GM08714 (cell line): ENCODE results near the gene RRP1B.

Experiments used
- H3K4me3 ChIP-seq: fragments of 200-500 bp; sonication (Bioruptor generic); 2 replicates; pipeline ENCODE4 v1.5.1; 2014; ENCODE audit warnings: mild to moderate bottlenecking, low read length, inconsistent platforms
- ZNF274 ChIP-seq: IDR thresholded peaks from 2 replicates; pipeline ENCODE4 v1.6.1; 2012; ENCODE audit warnings: mild to moderate bottlenecking, low read depth, low read length

RRP1B gene

DNA sequence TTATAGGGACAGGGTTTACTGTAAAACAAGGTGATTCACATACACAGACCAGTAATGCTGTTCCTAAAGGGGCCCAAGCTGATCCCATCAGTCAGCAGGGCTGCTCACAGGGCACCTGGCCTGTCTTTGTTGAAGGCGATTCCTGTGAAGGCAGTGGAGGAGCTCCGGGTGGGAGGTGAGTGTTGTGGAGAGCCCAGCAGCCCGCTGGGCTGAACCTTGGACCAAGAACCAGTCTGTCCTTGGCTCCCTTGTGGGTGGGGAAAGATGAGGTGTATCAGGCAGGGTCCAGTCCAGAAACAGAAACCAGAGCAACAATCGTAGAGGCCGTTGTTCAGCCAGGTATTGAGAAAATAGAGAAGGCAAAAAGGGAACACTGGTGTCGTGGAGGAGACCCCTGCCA lies 72.1 kb downstream of the RRP1B start:
- no peak overlapping the region for H3K4me3 ChIP-seq
- TF ChIP-seq ZNF274 = no peak

DNA sequence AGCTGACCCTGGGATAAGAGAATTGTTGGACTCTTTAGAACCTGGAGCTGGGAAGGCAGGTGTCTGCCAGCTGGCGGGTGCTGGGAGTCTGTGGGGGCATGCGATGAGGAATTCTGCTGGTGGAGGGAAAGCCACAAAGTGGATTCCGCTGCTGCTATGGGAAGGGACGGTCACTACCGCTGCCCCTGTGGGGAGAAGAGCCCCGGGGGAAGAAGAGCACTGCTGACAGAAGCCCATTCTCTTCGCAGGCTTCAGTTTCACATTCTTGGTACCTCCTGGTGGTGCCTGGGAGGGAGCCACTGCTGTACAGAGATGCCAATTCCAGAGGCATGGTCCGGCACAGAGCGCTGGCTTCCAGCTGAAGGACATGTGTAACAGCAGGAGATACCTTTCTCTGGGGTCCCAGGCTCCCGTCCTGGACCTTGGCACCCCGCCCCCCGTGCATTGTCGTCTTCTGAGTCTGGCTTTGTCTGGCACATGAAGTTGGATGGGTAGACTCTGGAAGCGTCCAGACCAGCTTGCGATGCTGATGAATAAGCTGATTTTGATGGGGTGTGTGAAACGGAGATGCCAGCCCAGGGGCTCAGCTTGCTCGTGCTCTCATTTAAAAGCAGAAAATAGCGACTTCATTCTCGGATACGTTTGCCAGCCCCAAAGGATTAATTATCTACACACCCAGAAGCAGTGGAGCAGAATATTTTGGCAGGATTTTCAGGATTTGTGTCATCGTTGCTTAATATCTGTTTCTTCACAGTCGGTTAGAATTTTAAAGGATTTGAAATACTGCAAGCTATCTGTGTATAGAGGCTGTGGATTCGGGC lies 72.7 kb downstream of the RRP1B start:
- TF ChIP-seq ZNF274 = no peak
- H3K4me3 ChIP-seq = no peak overlapping the region

- H3K4me3 ChIP-seq = no peak overlapping the region
- no peak for TF ChIP-seq ZNF274
These were observed 73.7 kb downstream of the RRP1B start for GRCh38 chr21:43733060-43733459.

DNA sequence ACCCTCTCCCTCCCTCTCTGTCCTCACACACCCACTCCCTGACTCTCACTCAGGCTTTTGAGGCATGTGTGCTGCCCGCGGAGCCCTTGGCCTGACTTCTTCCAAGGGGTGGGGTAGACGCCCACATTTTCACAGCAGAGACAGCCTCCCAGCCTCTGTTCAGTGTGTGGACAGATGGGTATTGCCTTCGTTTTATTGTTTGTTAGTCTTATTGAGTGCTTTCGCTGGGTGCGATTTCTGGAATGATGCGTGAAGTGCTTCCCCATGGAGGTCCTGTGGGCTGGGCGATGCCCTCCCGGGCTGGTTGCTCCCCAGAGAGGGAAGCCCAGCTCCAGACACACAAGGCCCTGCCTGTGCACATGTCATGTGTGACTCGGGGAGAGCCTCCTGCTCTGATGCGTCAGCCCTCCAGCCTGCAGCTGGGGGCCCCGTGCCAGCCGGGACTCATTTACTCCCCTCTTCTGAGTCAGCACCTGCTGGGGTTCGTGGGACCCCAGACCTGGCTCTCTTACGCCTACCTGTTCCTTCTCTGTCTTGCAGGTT lies 74.2 kb downstream of the RRP1B start:
- no peak for TF ChIP-seq ZNF274
- no peak overlapping the region for H3K4me3 ChIP-seq

DNA sequence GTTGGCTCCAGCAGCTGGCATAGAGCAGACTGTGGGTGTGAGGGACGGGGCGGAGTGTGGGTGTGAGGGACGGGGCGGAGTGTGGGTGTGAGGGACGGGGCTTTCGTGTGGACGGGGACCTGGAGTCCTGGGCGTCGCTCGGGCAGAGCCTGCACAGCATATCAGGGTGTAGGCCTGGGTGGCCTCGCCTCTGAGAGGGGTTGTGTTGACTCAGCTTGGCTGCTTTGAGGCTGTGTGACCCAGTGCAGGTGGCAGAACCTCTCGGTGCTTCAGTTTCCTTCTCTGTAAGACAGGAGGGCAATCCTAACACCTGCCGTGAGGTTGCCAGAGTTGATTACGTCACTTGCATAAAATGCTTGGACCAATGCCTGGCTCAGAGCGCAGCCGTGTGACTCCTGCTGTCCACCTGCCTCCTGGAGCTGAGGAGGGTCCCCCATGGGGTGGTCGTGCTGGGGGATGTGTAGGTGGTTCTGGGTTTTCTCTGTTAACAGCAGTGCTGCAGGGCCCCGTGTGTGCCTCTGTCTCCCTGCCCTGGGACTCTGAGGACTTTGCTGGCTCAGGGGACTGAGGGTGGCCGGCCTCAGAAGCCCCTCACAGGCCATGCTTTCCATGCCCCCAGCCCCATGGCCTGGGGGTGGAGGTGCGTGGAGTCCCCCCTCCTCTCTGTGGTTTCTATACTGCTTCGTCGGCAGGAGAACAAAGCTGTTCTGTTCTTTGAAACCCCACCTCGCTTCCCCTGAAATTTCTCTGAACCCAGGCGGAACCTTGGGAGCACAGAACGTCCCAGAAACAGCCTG lies 75.0 kb downstream of the RRP1B start:
- TF ChIP-seq ZNF274 = no peak
- H3K4me3 ChIP-seq = no peak overlapping the region

DNA sequence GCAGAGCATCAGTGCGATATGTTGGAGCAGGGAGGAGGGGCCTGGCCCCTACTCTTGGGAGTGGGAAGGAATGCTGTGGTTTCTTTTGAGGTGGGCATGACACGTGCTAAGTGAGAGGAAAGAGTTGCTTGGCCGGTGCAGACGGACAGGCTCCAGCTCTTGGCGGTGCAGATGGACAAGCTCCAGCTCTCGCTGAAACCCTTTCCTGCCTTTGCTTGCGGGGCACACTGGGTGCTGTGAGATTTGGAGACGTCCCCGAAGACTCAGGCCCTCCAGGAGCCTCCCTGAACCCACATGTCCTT lies 75.5 kb downstream of the RRP1B start:
- H3K4me3 ChIP-seq = no peak overlapping the region
- no peak for TF ChIP-seq ZNF274

GRCh38 chr21:43735236-43736091 lies 76.1 kb downstream of the RRP1B start:
- no peak for TF ChIP-seq ZNF274
- no peak overlapping the region for H3K4me3 ChIP-seq

GRCh38 chr21:43736224-43736883 lies 77.0 kb downstream of the RRP1B start:
- no peak for TF ChIP-seq ZNF274
- H3K4me3 ChIP-seq = no peak overlapping the region

- no peak overlapping the region for H3K4me3 ChIP-seq
- TF ChIP-seq ZNF274 = no peak
These were observed 78.0 kb downstream of the RRP1B start for GRCh38 chr21:43737158-43737950.

GRCh38 chr21:43739621-43740435 lies 80.5 kb downstream of the RRP1B start:
- no peak overlapping the region for H3K4me3 ChIP-seq
- no peak for TF ChIP-seq ZNF274

DNA sequence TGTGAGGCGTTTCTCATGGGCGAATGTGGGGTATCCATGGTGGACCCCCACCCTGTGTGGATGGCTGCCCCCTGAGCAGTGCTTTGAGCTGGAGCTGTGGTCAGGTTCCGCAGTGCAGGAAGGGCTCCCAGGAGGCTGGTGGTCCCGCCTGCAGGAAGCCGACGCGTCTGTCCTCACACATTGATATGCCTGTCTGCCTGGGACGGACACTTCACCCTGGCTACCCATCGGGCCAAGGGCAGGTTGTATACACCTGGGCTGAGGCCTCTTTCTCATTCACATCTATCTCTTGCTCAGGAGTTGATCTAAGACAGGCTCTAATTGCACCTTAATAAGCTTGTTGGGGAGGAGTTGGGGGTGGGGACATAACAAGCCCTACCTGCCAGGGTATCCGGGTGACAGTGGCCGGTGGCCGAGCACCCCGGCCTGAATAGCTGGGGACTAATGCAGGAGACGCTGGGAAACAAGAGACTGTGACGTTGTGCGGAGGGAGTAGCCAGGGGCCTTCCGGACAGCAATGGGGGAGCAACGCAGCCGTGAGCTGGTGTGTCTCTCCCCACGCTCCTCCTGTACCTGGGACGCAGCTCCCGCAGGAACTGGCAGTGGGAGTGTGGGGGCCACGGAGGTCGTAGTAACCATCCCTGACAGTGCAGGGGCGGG lies 81.3 kb downstream of the RRP1B start:
- H3K4me3 ChIP-seq = no peak overlapping the region
- TF ChIP-seq ZNF274 = no peak
